DMS 273 treated with DMSO at 0.1 percent for 48 hours (cell line): ENCODE results near the gene ARHGAP9.

Experiments
- DNase-seq: peaks from one replicate; lab custom pipeline; 2025; lab: John Stamatoyannopoulos, UW

The ARHGAP9 gene

GRCh38 chr12:57472391-57472790, 7.3 kb downstream of the ARHGAP9 start:
- DNase-seq = no peak

GRCh38 chr12:57471661-57472060, 8.0 kb downstream of the ARHGAP9 start:
- DNase-seq = no peak

GRCh38 chr12:57470970-57471656, 8.6 kb downstream of the ARHGAP9 start:
- no peak for DNase-seq

GRCh38 chr12:57470286-57470969, 9.2 kb downstream of the ARHGAP9 start:
- DNase-seq = no peak

GRCh38 chr12:57469296-57470164, 10.1 kb downstream of the ARHGAP9 start:
- DNase-seq = no peak

- DNase-seq = no peak
These were observed 11.8 kb downstream of the ARHGAP9 start for GRCh38 chr12:57467915-57468314.

- no peak for DNase-seq
These were observed 12.3 kb downstream of the ARHGAP9 start for GRCh38 chr12:57467212-57467874.

DNA sequence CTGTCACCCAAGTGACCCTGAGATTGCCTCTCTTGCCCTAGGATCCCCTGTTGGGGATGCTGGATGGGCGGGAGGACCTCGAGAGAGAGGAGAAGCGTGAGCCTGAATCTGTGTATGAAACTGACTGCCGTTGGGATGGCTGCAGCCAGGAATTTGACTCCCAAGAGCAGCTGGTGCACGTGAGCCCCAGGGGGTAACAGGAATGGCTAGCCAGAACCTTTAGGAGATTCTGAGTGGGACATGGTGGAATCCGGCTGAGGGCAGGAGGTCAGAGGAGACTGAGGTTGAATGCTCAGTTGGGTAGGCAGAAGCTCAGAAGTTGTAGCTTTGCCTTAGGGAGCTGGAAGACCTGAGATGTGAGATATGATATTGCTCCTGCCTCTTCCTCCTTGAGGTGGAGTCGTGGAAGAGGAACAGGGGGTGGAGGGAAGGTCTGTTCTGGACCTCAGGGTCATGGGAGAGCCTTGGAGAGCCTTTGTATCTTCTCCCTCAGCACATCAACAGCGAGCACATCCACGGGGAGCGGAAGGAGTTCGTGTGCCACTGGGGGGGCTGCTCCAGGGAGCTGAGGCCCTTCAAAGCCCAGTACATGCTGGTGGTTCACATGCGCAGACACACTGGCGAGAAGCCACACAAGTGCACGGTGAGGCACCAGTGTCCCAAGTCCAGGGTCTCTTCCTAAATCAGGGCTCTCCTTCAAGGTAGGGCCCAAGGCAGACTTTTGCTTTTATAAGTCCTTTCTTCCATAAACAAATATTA, 13.7 kb downstream of the ARHGAP9 start:
- DNase-seq = no peak

DNA sequence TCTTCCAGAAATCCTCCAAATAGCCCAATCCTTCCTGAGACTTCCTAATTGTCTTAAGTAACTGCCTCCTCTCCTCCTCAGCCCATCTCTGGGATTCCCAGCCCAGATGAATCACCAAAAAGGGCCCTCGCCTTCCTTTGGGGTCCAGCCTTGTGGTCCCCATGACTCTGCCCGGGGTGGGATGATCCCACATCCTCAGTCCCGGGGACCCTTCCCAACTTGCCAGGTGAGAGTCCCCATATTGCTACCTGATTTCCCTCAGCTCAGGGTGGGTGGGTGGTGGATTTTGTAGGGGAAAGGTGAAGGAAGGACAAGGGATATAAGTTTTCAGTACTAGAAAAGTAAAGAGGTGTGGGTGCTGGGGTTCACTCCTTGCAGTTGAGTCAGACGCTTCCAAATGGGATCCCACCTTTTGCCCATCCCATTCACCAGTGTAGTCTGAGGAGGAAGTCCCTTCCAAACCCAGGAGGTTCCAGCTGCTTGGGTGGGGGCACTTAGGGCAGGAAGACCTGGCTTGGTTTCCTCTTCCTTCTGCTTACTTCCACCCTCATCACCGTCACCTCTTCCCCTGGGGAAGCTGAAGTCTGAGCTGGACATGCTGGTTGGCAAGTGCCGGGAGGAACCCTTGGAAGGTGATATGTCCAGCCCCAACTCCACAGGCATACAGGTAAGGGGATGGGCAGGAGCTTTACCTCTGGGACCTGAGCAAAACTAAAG, 14.5 kb downstream of the ARHGAP9 start:
- no peak for DNase-seq

GRCh38 chr12:57464569-57464968, 15.1 kb downstream of the ARHGAP9 start:
- DNase-seq = no peak

- DNase-seq = no peak
These were observed 16.8 kb downstream of the ARHGAP9 start for GRCh38 chr12:57462912-57463253.

- peak; percentile 85 for DNase-seq
These were observed 17.3 kb downstream of the ARHGAP9 start for GRCh38 chr12:57462251-57462911.

GRCh38 chr12:57461917-57462250, 17.8 kb downstream of the ARHGAP9 start:
- DNase-seq = no peak

GRCh38 chr12:57461276-57461916, 18.3 kb downstream of the ARHGAP9 start:
- no peak for DNase-seq

GRCh38 chr12:57460841-57461275, 18.8 kb downstream of the ARHGAP9 start:
- DNase-seq = no peak

DNA sequence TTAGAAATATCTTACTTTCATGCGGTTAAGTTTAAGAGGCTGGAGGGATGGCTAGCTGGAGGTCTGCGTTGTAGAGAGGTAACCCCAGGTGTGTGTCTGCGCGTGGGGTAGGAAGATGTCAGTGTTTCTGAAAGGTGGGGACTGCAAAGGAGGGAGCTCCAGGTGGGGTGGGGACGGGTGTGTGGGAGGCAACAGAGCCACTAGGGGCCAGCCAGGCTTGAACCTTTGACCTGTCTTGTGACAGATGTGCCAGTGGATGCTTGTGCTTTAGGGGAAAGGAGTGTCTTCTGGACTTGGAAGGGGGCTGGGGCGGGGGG, 19.2 kb downstream of the ARHGAP9 start:
- no peak for DNase-seq

DNA sequence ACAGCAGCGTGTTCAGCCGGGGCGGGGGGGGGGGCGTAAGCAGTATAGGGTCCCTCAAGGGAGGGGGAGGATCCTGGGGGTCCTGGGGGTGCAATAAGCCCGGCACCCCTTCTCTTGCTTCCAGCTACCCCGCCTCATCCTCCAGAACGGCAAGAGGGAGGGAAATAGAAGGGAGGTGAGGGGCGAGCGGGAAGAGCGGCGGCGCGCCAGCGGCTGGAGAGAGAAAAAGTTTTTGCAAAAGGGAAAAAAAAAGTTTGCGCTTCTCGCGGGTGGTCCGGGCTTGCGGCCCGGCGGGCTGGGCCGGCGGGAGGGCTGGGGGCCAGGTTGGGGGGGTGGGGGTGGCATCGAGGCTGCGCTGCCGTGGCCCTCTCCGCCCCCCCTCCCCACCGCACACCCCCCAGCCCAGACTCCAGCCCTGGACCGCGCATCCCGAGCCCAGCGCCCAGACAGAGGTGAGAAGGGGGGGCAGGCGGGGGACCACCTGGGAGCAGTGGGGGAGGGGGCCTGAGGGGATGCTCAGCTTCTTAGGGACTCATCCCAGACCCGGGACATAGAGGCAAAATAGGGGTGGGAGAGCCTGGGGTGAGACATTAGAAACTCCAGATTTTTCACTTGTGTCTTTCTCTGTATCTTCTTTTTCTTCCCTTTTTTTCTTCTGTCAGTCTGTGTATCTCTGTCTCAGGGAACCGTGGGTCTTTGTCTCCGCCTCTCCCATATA, 19.8 kb downstream of the ARHGAP9 start, which contains the start of gene GLI1:
GLI1 (plus strand) TSS at position 36 of the 718 bp plus-strand sequence. CDS start 3,907 bp downstream, outside the sequence.
- DNase-seq = no peak

DNA sequence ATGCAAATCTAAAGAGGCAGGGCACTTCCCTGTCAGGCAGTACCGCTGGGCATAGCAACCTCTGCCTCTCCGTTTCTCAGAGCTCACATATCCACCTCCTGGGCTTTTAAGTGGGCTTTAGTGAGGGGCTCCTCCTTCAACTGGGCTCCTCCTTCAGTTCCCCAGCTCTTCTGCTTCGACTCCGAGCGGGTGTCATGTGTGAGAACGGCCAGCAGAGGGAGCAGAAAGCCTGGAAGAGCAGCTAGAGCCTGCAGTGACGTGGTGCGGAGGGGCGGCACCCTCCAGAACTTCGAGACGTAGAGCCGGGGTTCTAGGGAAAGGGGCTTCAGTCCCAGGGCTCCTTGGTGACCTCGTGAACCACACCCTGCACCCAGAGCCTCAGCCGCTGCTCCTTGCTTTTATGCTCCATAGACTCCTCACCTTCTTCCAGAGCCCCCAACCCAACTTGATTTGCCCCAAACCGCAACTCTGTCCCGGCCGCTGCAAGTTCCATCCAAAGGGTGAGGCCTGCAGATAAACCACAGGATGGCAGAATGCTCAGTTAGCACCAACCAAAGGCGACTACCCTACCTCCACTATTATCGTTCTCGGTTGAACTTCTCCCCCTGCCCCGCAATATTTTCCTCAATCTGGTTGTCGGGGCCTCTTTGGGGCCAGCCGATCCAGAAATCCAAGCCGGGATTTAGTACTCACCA, 20.5 kb downstream of the ARHGAP9 start:
- peak; percentile 94 for DNase-seq

- DNase-seq = no peak
These were observed 21.0 kb downstream of the ARHGAP9 start for GRCh38 chr12:57458665-57459054.
